Stimulated activated memory B cell treated with anti-CD40 and anti-IgM and Interleukin-4, amounts not matched to agents 10 μg/mL and 1 μg/mL and 100 μg/mL, for 72 hours (primary cell): ENCODE results near the gene CD3G.
A peak's percentile ranks its signal among the peaks of the same experiment; 100 is the strongest.

Experiments
- ATAC-seq: fragments of 150-1000 bp; cut with Tn5 transposase; 2 replicates; pipeline ENCODE4 v1.10.0; 2021
- H3K27ac Mint-ChIP-seq: one replicate; pipeline ENCODE4 v1.8.0; 2022; ENCODE audit warnings: mild to moderate bottlenecking, mixed read lengths
- H3K27me3 Mint-ChIP-seq: one replicate; pipeline ENCODE4 v1.8.0; 2022; ENCODE audit warnings: mixed read lengths
- H3K36me3 Mint-ChIP-seq: one replicate; pipeline ENCODE4 v1.8.0; 2022; ENCODE audit warnings: mixed read lengths
- H3K4me1 Mint-ChIP-seq: one replicate; pipeline ENCODE4 v1.8.0; 2022; ENCODE audit warnings: mixed read lengths
- H3K4me3 Mint-ChIP-seq: one replicate; pipeline ENCODE4 v1.8.0; 2022; ENCODE audit warnings: mild to moderate bottlenecking, moderate library complexity, mixed read lengths
- H3K9me3 Mint-ChIP-seq: one replicate; pipeline ENCODE4 v1.8.0; 2022; ENCODE audit warnings: mixed read lengths

The CD3G gene

DNA sequence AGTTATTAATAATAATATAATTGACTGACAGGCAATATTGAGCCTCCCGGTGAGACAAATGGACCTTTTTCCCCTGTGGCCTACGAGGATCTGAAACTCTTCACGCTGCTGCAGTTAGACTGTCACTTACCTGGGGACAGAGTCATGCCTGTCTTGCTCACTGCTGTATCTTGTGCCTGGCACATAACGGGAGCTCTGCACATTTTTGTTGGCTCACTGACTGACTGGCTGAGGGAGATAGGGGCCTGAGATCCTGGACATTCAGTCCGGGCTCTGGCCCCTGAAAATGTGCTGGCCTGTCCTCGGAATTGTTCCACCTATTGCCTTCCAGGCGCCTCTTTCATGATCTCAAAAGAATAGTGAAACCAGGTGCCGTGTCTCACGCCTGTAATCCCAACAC lies 896 bp upstream of the CD3G start:
- Mint-ChIP-seq H3K27ac (no peak overlapping the region), H3K4me3 (no peak overlapping the region), H3K27me3 (peaks cover 14% of the 10 kb centered on the region), H3K9me3 (no peaks in the 10 kb centered on the region), H3K4me1 (peaks cover 21% of the 10 kb centered on the region), H3K36me3 (no peaks in the 10 kb centered on the region)
- no peak for ATAC-seq

DNA sequence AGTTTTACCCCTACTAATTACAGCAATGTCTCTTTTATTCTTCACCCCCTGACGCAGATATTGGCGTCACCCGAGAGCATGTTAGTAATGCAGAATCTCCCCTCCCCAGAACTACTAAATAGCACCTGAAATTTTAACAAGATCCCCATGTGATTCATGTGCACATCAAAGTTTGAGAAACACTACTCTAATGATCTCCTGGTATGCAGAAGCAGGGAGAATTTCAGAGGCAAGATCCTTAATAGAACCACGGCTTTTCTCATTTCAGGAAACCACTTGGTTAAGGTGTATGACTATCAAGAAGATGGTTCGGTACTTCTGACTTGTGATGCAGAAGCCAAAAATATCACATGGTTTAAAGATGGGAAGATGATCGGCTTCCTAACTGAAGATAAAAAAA lies 5.3 kb downstream of the CD3G start:
- no peak overlapping the region for H3K27ac Mint-ChIP-seq
- no peaks in the 10 kb centered on the region for H3K36me3 Mint-ChIP-seq
- peaks cover 32% of the 10 kb centered on the region for H3K27me3 Mint-ChIP-seq
- peaks cover 5% of the 10 kb centered on the region for H3K4me1 Mint-ChIP-seq
- no peak overlapping the region for H3K4me3 Mint-ChIP-seq
- no peak for ATAC-seq
- no peaks in the 10 kb centered on the region for H3K9me3 Mint-ChIP-seq

DNA sequence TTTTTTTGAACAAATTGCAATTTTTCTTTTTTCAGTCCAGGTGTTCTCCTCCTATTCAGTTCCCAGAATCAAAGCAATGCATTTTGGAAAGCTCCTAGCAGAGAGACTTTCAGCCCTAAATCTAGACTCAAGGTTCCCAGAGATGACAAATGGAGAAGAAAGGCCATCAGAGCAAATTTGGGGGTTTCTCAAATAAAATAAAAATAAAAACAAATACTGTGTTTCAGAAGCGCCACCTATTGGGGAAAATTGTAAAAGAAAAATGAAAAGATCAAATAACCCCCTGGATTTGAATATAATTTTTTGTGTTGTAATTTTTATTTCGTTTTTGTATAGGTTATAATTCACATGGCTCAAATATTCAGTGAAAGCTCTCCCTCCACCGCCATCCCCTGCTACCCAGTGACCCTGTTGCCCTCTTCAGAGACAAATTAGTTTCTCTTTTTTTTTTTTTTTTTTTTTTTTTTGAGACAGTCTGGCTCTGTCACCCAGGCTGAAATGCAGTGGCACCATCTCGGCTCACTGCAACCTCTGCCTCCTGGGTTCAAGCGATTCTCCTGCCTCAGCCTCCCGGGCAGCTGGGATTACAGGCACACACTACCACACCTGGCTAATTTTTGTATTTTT lies 9.1 kb downstream of the CD3G start:
- no peak for ATAC-seq
- Mint-ChIP-seq H3K4me1 (no peaks in the 10 kb centered on the region), H3K27ac (no peak overlapping the region), H3K27me3 (peaks cover 18% of the 10 kb centered on the region), H3K36me3 (no peaks in the 10 kb centered on the region), H3K4me3 (no peak overlapping the region), H3K9me3 (no peaks in the 10 kb centered on the region)

DNA sequence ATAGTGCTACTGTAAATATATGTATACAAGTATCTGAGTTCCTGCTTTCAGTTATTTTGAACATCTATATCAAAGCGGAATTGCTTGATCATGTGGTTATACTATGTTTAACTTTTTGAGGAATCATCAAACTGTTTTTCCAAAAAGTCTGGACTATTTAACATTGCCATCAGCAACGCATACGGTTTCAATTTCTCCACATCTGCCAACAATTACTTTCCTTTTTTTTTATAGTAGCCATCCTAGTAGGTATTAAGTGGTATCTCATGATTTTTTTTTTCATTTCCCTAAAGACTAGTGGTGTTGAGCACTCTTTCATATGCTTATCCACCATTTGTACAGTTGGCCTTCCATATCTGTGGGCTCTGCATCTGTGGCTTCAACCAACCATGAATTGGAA lies 13.9 kb downstream of the CD3G start:
- ATAC-seq = no peak
- Mint-ChIP-seq H3K4me1 (peaks cover 30% of the 10 kb centered on the region), H3K4me3 (no peak overlapping the region), H3K9me3 (no peaks in the 10 kb centered on the region), H3K36me3 (no peaks in the 10 kb centered on the region), H3K27me3 (no peaks in the 10 kb centered on the region), H3K27ac (no peak overlapping the region)

DNA sequence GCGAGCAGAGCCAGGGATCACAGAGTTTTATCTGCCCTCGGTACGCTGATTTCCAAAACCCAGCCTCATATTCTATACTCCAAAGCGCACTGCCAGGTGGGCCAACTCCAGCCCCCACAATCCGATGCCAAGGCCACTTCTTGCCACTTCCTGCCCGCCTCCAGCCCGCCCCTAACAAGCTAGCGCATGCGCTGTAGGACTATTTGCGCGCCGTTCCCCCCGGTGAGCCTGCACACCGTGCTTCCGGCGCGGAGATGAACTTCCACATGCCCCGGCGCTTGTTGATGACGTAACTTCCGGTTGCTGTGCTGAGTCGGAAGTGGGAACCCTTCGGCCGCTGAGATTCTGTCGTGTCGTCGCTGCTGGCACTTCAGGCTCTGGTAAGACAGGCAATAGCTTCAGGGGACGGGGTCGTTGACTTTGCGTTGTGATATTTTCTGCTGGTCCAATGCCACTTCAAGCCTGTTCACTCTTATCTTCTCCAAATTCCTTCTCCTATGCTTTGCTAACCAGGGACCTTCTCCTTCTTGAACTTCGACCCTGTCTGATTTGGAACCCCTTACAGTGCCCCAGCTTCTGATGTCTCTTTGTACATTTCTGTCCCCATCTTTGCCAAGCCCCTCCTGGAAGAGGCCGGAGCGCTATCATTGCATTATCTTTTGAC lies 15.3 kb downstream of the CD3G start, which contains the start of gene UBE4A:
TSS of gene UBE4A (plus strand) at position 306 of the 664 bp plus-strand sequence. CDS start 5,481 bp downstream, outside the sequence.
- ATAC-seq = peak; percentile 98
- no peaks in the 10 kb centered on the region for H3K27me3 Mint-ChIP-seq
- peak within 1 kb of the TSS; percentile 98 for H3K4me3 Mint-ChIP-seq
- H3K4me1 Mint-ChIP-seq = peaks cover 37% of the 10 kb centered on the region
- H3K9me3 Mint-ChIP-seq = no peaks in the 10 kb centered on the region
- peak within 1 kb of the TSS; percentile 91 for H3K27ac Mint-ChIP-seq
- no peaks in the 10 kb centered on the region for H3K36me3 Mint-ChIP-seq

DNA sequence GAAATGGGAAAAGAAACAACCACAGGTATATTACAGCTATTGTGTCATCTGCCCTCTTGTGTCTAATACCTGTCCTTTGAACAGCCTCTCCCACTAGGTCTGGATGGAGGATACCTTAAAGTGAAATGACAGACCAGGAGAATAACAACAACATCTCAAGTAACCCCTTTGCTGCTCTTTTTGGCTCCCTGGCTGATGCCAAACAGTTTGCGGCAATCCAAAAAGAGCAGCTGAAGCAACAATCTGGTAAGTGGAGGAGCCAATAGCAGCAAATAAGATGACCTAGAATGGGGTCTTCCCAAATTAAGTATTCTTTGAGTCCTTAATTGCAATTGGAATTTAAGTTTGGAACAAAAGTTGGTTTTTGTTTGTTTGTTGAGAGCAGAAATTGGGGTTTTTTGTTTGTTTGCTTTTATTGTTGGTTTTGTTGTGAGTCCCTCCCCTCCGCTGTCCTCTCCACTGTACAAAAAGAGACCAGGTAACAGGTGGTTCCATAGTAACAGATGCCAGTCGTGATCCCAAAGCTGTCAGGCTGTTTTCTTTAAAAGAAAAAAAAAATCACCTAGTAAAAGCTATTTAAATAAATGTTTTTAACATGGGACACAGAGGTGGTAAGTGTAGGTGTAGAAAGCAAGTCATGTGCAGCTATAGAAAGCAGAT lies 20.9 kb downstream of the CD3G start:
- Mint-ChIP-seq H3K4me3 (no peak overlapping the region), H3K9me3 (no peaks in the 10 kb centered on the region), H3K36me3 (peaks cover 37% of the 10 kb centered on the region), H3K27me3 (no peaks in the 10 kb centered on the region), H3K4me1 (peaks cover 23% of the 10 kb centered on the region), H3K27ac (no peak overlapping the region)
- ATAC-seq = no peak

DNA sequence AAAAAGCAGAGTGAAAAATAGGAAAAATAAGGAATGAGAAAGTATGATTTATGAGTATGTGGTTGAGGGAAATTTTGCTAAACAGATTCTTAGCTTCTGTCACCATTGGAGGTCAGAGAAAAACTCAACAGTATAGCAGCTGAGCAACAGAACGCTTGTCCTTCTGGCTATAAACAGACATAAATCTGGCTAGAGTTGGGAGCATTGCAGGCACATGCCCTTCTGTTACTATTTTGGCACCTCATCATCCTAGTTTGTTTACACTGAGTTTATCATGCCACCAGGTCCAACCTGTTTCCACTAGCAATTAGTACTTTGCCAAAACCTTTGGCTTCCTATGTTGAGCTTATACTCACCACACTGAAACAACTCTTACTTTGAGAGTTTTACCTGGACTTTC lies 22.1 kb downstream of the CD3G start:
- H3K4me1 Mint-ChIP-seq = peaks cover 22% of the 10 kb centered on the region

DNA sequence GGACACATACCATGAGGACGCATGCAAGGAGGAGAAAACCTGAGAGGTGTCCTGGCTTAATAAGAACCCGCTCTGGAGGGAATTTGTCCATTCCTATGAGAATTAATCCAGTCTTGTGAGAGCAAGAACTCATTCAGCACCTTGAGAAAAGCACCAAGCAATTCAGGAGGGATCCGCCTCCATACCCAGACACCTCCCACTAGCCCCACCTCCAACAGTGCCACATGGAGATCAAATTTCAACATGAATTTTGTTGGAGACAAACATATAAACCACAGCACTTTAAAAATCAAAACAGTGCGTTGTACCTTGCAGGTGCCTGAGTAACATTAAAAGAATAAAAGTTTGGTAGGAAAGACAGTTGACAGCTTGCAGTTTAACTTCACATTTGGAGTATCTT lies 26.6 kb downstream of the CD3G start:
- H3K27ac Mint-ChIP-seq = no peak overlapping the region
- no peak for ATAC-seq
- no peaks in the 10 kb centered on the region for H3K4me1 Mint-ChIP-seq
- no peaks in the 10 kb centered on the region for H3K27me3 Mint-ChIP-seq
- H3K9me3 Mint-ChIP-seq = no peaks in the 10 kb centered on the region
- H3K36me3 Mint-ChIP-seq = peaks cover 81% of the 10 kb centered on the region
- H3K4me3 Mint-ChIP-seq = no peak overlapping the region

More for the DNA sequence above, 22.1 kb downstream of the CD3G start:
- H3K36me3 Mint-ChIP-seq = peaks cover 46% of the 10 kb centered on the region
- no peak overlapping the region for H3K4me3 Mint-ChIP-seq
- no peak for ATAC-seq
- no peaks in the 10 kb centered on the region for H3K9me3 Mint-ChIP-seq
- no peak overlapping the region for H3K27ac Mint-ChIP-seq
- no peaks in the 10 kb centered on the region for H3K27me3 Mint-ChIP-seq

DNA sequence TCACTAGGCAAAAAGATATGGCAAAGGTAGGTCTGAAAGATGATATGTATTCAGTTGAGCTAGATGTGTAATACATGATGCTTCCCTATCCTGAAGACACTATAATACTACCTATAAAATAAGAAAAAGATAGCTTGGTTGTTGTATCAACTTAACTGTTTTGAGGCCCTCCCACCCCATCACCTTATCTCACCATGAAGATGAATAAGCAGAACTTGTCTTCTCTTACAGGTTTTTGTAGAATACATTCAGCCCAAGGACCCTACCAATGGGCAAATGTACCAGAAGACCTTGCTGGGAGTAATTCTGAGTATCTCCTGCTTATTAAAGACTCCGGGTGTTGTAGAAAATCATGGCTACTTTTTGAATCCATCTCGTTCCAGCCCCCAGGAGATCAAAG lies 29.1 kb downstream of the CD3G start:
- Mint-ChIP-seq H3K36me3 (peaks cover 82% of the 10 kb centered on the region), H3K4me1 (no peaks in the 10 kb centered on the region)

DNA sequence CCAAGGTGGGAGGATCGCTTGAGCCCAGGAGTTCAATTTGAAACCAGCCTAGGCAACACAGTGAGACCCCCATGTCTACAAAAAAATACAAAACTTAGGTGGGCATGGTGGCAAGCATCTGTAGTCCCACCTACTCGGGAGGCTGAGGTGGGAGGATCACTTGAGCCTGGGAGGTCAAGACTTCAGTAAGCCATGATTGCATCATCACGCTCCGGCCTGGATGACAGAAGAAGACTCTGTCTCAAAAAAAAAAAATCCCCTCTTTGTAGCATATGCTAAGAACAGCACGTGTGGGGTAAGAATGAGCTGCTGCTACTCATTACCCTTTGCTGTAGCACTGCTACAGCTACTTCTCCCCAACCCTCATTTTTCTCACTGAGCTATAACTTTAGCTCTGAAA lies 29.7 kb downstream of the CD3G start:
- no peak for ATAC-seq
- Mint-ChIP-seq H3K36me3 (peaks cover 79% of the 10 kb centered on the region), H3K27ac (no peak overlapping the region), H3K4me1 (no peaks in the 10 kb centered on the region), H3K4me3 (no peak overlapping the region), H3K9me3 (no peaks in the 10 kb centered on the region), H3K27me3 (no peaks in the 10 kb centered on the region)

More for the DNA sequence above, 29.1 kb downstream of the CD3G start:
- no peak for ATAC-seq
- H3K4me3 Mint-ChIP-seq = no peak overlapping the region
- H3K27me3 Mint-ChIP-seq = no peaks in the 10 kb centered on the region
- H3K27ac Mint-ChIP-seq = no peak overlapping the region
- H3K9me3 Mint-ChIP-seq = no peaks in the 10 kb centered on the region

DNA sequence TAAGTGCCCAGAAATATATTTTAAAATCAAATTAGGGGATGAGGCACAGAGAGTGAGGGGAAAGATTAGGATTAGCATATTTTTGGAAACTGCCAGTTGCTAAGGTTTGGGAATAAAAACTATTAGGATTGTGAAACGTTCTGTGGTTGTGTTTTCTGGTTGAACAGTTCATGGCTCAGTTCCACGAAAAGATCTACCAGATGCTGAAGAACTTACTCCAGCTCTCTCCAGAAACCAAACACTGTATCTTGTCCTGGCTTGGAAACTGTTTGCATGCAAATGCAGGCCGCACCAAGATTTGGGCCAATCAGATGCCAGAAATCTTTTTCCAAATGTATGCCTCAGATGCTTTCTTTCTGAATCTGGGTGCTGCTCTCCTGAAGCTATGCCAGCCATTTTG lies 30.6 kb downstream of the CD3G start:
- H3K27ac Mint-ChIP-seq = no peak overlapping the region
- no peaks in the 10 kb centered on the region for H3K27me3 Mint-ChIP-seq
- H3K9me3 Mint-ChIP-seq = no peaks in the 10 kb centered on the region
- H3K4me1 Mint-ChIP-seq = no peaks in the 10 kb centered on the region
- ATAC-seq = no peak
- H3K36me3 Mint-ChIP-seq = peaks cover 78% of the 10 kb centered on the region
- no peak overlapping the region for H3K4me3 Mint-ChIP-seq

DNA sequence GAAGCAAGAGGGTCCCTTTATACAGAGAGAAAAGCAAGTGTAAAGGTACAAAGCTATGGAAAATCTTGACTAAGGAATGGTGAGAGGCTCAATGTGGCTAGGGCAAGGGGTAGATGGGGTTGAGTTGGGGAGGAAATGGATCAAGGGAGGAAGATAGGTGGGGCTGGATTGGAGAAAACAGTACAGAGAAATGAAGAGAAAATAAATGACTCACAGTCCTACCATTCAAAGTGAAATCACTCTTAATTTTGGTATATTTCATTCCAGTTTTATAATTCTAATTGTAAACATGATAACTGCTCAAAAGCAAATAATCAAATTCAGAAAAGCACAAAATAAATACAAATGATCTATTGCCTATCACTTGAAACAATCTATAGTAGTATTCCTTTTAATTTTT lies 31.8 kb downstream of the CD3G start:
- no peaks in the 10 kb centered on the region for H3K4me1 Mint-ChIP-seq
- no peaks in the 10 kb centered on the region for H3K9me3 Mint-ChIP-seq
- H3K27ac Mint-ChIP-seq = no peak overlapping the region
- peaks cover 71% of the 10 kb centered on the region for H3K36me3 Mint-ChIP-seq
- no peak overlapping the region for H3K4me3 Mint-ChIP-seq
- no peak for ATAC-seq
- H3K27me3 Mint-ChIP-seq = no peaks in the 10 kb centered on the region

DNA sequence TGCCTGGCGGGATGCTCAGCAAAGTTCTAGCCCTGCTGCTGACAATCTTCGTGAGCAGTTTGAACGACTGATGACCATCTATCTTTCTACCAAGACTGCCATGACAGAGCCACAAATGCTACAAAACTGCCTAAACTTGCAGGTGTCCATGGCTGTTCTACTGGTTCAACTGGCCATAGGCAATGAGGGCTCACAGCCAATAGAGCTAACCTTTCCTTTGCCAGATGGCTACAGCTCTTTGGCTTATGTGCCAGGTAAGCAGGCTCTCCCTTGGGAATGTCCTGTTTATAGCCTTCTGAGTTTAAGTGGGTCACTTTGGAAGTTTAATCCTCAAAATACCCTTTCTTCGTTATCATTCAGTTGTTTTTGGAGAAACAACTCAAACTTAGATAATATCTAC lies 35.4 kb downstream of the CD3G start:
- no peaks in the 10 kb centered on the region for H3K4me1 Mint-ChIP-seq
- no peak for ATAC-seq
- H3K27ac Mint-ChIP-seq = no peak overlapping the region
- H3K27me3 Mint-ChIP-seq = no peaks in the 10 kb centered on the region
- peaks cover 54% of the 10 kb centered on the region for H3K36me3 Mint-ChIP-seq
- H3K9me3 Mint-ChIP-seq = no peaks in the 10 kb centered on the region
- H3K4me3 Mint-ChIP-seq = no peak overlapping the region

DNA sequence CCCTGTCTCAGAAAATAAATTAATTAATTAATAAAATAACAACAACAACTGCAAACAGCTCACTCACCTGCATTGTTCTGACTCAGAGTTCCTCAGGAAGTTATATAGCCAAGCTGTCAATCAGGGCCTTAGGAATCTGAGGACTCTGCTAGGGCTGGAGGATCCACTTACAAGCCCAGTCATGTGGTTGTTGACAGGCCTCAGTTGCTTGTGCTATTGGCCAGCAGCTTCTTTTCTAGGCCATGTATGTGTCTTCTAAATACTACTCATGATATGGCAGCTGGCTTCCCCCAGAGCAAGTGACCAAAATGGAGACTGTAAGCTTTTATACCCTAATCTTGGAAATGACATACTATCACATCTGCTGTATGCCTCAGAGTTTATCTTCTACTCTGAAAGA lies 36.4 kb downstream of the CD3G start:
- no peaks in the 10 kb centered on the region for H3K4me1 Mint-ChIP-seq

DNA sequence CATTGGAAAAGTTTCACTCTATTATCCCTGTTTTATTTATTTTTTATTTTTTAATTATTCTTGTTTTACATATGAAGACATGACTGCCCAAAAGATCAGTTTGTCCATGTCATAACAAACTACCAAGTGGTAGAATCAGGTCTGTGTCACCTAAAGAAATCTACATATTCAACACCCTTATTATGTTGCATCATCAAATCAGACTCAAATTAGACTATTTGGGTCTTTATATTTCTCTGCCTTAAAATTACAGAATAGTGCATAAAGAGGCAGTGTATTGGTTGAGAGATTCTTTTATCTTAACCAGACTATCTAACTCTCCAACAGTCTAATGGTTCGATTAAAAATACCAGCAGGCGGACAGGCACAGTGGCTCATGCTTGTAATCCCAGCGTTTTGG lies 38.8 kb downstream of the CD3G start:
- no peaks in the 10 kb centered on the region for H3K4me1 Mint-ChIP-seq
- no peak overlapping the region for H3K27ac Mint-ChIP-seq
- no peak overlapping the region for H3K4me3 Mint-ChIP-seq
- no peak for ATAC-seq
- peaks cover 63% of the 10 kb centered on the region for H3K36me3 Mint-ChIP-seq
- no peaks in the 10 kb centered on the region for H3K9me3 Mint-ChIP-seq
- H3K27me3 Mint-ChIP-seq = no peaks in the 10 kb centered on the region

More for the DNA sequence above, 36.4 kb downstream of the CD3G start:
- ATAC-seq = no peak
- Mint-ChIP-seq H3K4me3 (no peak overlapping the region), H3K9me3 (no peaks in the 10 kb centered on the region), H3K27ac (no peak overlapping the region), H3K27me3 (no peaks in the 10 kb centered on the region), H3K36me3 (peaks cover 54% of the 10 kb centered on the region)

DNA sequence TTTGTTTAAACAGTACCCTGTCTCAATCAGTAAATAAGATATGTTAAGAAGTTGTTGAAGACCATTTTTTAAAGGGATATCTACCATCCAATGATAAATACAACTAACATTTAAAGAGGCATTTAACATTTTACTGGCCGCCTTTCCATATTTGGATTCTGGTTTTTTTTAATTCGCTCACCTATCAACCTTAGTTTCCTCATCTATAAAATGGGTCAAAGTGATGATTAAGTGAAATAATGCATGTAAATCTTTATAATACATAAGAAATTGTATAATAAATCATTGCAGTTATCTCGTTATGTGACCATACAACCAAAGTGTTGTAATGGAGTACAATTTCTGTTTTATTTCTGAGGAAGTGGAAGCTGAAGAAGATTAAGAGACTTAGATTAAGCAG lies 39.5 kb downstream of the CD3G start:
- H3K4me3 Mint-ChIP-seq = no peak overlapping the region
- no peak for ATAC-seq
- H3K4me1 Mint-ChIP-seq = no peaks in the 10 kb centered on the region
- no peaks in the 10 kb centered on the region for H3K27me3 Mint-ChIP-seq
- no peaks in the 10 kb centered on the region for H3K9me3 Mint-ChIP-seq
- peaks cover 63% of the 10 kb centered on the region for H3K36me3 Mint-ChIP-seq
- H3K27ac Mint-ChIP-seq = no peak overlapping the region
